Skin epidermis (tissue), 12 donors: Measurements from ENCODE around the gene AGBL1.

Experiments used
- H3K27ac ChIP-seq, 21 experiments: fragments of 200-600 bp; sonication (generic) in 11 of 21; one replicate each; pipeline ENCODE4 v1.5.0; 2020; ENCODE audit warnings: mild to moderate bottlenecking in 3 of 21, inconsistent platforms in 2 of 21, moderate library complexity in 2 of 21
- H3K4me3 ChIP-seq, 7 experiments: fragments of 200-600 bp; sonication (generic) in 2 of 7; one replicate each; pipeline ENCODE4 v1.5.0; 2020; ENCODE audit warnings: inconsistent platforms in 2 of 7, mild to moderate bottlenecking in 2 of 7, moderate library complexity in 1 of 7

AGBL1 gene

GRCh38 chr15:86741917-86742316, 662.2 kb downstream of the AGBL1 start:
- no peak overlapping the region for H3K27ac ChIP-seq

GRCh38 chr15:86743283-86743903, 663.7 kb downstream of the AGBL1 start:
- Histone ChIP-seq H3K4me3 (no peak overlapping the region), H3K27ac (no peak overlapping the region)

More at GRCh38 chr15:86741917-86742316, 662.2 kb downstream of the AGBL1 start:
- H3K4me3 ChIP-seq = no peak overlapping the region

- H3K27ac ChIP-seq = no peak overlapping the region
- no peak overlapping the region for H3K4me3 ChIP-seq
These were observed 664.6 kb downstream of the AGBL1 start for GRCh38 chr15:86744198-86744780.

- H3K4me3 ChIP-seq = no peak overlapping the region
These were observed 671.4 kb downstream of the AGBL1 start for GRCh38 chr15:86751116-86751515.

GRCh38 chr15:86754846-86755245, 675.2 kb downstream of the AGBL1 start:
- Histone ChIP-seq H3K27ac (no peak overlapping the region), H3K4me3 (no peak overlapping the region)

More at GRCh38 chr15:86751116-86751515, 671.4 kb downstream of the AGBL1 start:
- no peak overlapping the region for H3K27ac ChIP-seq

- H3K27ac ChIP-seq = no peak overlapping the region
- H3K4me3 ChIP-seq = no peak overlapping the region
These were observed 677.0 kb downstream of the AGBL1 start for GRCh38 chr15:86756688-86757087.

GRCh38 chr15:86759800-86760523, 680.3 kb downstream of the AGBL1 start:
- Histone ChIP-seq H3K4me3 (no peak overlapping the region), H3K27ac (no peak overlapping the region)

GRCh38 chr15:86762874-86763273, 683.2 kb downstream of the AGBL1 start:
- Histone ChIP-seq H3K27ac (no peak overlapping the region), H3K4me3 (no peak overlapping the region)

GRCh38 chr15:86764021-86764420, 684.4 kb downstream of the AGBL1 start:
- H3K27ac ChIP-seq = no peak overlapping the region
- no peak overlapping the region for H3K4me3 ChIP-seq

- Histone ChIP-seq H3K4me3 (no peak overlapping the region), H3K27ac (no peak overlapping the region)
These were observed 685.6 kb downstream of the AGBL1 start for GRCh38 chr15:86765281-86765680.

- Histone ChIP-seq H3K27ac (no peak overlapping the region), H3K4me3 (no peak overlapping the region)
These were observed 692.8 kb downstream of the AGBL1 start for GRCh38 chr15:86772369-86773059.

- no peak overlapping the region for H3K27ac ChIP-seq
- H3K4me3 ChIP-seq = no peak overlapping the region
These were observed 694.1 kb downstream of the AGBL1 start for GRCh38 chr15:86773736-86774135.

- no peak overlapping the region for H3K27ac ChIP-seq
- no peak overlapping the region for H3K4me3 ChIP-seq
These were observed 696.5 kb downstream of the AGBL1 start for GRCh38 chr15:86776145-86776544.

- Histone ChIP-seq H3K4me3 (no peak overlapping the region), H3K27ac (no peak overlapping the region)
These were observed 716.9 kb downstream of the AGBL1 start for GRCh38 chr15:86796521-86796920.

- H3K4me3 ChIP-seq = no peak overlapping the region
- H3K27ac ChIP-seq = no peak overlapping the region
These were observed 717.5 kb downstream of the AGBL1 start for GRCh38 chr15:86797135-86797534.

- H3K4me3 ChIP-seq = no peak overlapping the region
- H3K27ac ChIP-seq = no peak overlapping the region
These were observed 719.6 kb downstream of the AGBL1 start for GRCh38 chr15:86799226-86799625.

GRCh38 chr15:86802244-86802643, 722.6 kb downstream of the AGBL1 start:
- H3K27ac ChIP-seq = no peak overlapping the region
- H3K4me3 ChIP-seq = no peak overlapping the region

- H3K27ac ChIP-seq = no peak overlapping the region
- H3K4me3 ChIP-seq = no peak overlapping the region
These were observed 724.7 kb downstream of the AGBL1 start for GRCh38 chr15:86804406-86804805.

GRCh38 chr15:86810329-86810728, 730.7 kb downstream of the AGBL1 start:
- no peak overlapping the region for H3K27ac ChIP-seq
- no peak overlapping the region for H3K4me3 ChIP-seq

GRCh38 chr15:86813892-86814291, 734.2 kb downstream of the AGBL1 start:
- no peak overlapping the region for H3K27ac ChIP-seq
- H3K4me3 ChIP-seq = no peak overlapping the region

- H3K27ac ChIP-seq = no peak overlapping the region
- H3K4me3 ChIP-seq = no peak overlapping the region
These were observed 749.6 kb downstream of the AGBL1 start for GRCh38 chr15:86829245-86829644.
